GM18505 (cell line): ENCODE results near the gene SDK1.

Experiments
- ATAC-seq: cut with Tn5 transposase; IDR thresholded peaks from one replicate; pipeline ENCODE4 v1.9.1; 2021; ENCODE audit not compliant: unreplicated experiment
- POLR2A ChIP-seq: IDR thresholded peaks from 4 replicates; pipeline ENCODE4 v1.6.1; 2011; ENCODE audit warnings: borderline replicate concordance; ENCODE audit not compliant: insufficient read depth, insufficient read length; ENCODE audit errors: extremely low read depth

The SDK1 gene

DNA sequence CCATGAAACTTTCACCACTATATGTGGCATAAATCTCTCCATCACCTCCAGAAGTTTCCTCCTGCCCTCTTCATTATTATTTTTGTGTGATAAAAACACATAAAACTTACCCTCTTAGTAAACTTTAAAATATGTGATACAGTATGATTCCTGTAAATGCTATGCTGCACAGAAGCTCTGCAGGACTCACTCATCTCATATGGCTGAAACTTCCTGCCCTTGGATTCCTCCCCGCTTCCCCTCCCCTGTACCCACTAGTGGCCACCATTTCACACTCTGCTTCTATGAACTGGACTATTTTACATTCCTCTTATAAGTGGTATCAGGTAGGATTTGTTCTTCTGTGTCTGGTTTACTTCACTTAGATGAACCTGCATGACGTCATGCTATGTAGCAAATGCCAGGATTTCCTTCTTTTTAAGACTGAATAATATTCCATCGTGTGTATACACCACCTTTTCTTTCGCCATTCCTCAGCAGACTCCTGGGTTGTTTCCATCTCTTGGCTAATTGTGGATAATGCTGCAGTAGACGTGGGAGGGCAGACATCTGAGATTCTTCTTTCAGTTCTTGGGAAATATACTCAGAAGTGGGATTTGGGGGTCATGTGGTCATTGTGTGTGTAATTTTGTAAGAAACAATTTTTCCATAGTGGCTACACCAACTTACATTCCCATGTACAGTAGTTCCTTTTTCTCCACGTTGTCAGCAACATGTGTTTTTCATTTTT is 335.2 kb downstream of the SDK1 start:
- TF ChIP-seq POLR2A = no peak
- no peak for ATAC-seq

DNA sequence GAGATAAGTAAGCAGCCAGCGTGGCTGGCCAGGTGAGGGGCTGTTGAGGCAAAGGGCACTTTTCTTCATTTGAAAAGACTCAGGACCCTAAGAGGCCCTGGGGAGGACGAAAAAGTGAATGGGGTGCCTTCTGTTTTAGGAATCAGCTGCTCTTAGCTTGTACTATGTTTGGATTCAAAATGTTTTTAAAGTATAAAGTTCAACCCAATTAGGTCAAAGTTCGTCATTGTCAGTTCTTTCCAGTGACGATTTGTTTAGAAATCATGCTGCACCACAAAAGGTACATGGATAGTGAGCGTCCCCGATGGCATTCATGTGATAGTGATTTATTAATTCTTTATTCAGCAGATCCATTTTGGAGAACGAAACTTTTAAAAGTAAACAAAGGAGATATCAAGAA is 338.2 kb downstream of the SDK1 start:
- no peak for TF ChIP-seq POLR2A
- ATAC-seq = no peak

DNA sequence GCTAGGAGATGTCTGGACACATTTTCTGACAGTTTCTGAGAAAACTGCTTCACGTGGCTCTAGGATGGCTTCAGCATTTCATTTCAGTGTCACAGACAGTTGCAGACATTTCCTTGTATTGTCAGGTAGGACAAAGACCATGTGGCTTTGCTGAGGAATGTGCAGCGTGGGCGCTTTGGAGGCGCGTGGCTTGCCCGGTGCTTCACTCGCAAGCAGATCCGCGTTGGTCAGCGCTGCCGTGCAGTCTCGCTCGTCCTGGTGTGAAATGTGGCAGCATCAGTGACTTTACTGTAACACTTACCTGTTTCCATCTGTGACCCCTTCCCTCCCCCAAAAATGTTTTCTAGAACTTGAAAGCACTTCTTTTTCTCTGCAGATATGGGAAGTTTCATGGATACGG is 340.5 kb downstream of the SDK1 start:
- no peak for ATAC-seq
- TF ChIP-seq POLR2A = no peak

DNA sequence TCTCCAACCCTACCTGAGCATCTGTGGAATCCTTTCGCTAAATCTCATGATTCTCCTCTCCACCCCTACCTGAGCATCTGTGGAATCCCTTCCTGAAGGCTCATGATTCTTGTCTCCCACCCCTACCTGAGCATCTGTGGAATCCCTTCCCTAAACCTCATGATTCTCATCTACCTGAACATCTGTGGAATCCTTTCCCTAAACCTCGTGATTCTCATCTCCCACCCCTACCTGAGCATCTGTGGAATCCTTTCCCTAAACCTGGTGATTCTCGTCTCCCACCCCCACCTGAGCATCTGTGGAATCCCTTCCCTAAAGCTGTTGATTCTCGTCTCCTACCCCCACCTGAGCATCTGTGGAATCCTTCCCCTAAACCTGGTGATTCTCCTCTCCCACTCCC is 342.0 kb downstream of the SDK1 start:
- no peak for ATAC-seq
- no peak for TF ChIP-seq POLR2A

DNA sequence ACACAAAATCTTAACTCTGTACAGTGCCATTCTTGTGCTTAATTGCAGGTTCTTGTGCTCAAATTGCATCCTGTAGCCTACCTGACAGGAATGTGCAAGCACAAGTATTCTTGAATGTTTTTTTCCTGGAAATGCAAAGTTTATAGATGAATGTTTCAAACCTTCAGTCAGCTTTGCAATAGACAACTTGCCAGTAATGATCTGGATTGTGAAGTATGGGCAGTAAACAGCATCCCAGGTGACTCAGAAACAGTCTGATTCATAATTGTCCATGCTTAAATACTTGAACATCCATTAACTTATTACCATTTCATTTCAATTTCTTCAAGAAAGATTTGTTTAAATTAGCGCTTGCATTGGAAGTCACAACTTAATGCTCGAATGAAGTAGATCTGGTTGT is 347.2 kb downstream of the SDK1 start:
- TF ChIP-seq POLR2A = no peak
- ATAC-seq = no peak

DNA sequence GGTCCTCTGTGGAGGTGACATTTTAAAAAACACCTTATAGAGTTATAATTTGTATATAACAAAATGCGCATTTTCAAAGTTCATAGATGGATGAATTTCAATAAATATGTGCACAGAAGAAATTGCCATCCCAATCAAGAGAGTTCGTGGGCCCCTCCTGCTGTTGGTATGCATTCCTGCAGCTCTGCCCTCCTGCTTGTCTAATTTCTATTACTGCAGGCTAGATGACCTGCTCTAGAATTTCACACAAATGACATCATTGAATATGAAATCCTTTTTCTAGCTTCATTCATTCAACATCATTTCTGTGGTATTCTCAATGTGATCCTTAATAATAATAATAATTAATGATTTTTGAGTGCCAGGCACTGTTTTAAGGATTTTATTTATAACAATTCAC is 348.2 kb downstream of the SDK1 start:
- no peak for ATAC-seq
- no peak for TF ChIP-seq POLR2A

DNA sequence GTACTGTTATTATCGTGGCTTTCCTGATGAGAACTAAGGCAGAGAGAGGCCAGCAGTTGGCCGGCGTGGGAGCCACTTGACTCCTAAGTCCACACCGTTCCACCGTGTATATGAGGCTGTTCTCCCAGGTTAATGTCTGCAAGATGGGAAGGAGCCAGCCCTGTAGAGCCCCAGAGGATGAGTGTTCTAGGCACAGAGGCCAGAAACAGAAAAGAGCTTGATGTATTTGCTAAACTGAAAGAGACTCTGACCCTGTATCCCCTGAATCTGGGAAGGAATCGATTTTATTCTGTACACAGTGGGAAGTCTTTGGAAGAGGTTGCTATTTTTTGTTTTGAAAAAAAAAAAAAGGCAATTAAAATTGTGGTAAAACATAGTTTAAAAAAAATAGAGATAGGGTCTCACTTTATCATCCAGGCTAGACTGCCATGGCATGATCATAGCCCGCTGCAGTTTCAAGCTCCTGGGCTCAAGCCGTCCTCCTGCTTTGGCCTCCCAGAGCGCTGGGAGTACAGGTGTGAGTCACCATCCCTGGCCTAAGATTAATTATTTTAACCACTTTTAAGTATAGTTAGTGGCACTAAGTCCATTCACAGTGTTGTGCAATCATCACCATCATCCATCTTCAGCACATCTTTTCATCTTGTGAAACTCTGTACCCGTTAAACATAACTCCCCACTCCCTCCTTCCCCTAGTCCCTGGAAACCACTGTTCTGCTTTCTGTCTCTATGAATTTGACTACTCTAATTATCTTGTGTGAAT is 348.8 kb downstream of the SDK1 start:
- no peak for TF ChIP-seq POLR2A
- no peak for ATAC-seq

DNA sequence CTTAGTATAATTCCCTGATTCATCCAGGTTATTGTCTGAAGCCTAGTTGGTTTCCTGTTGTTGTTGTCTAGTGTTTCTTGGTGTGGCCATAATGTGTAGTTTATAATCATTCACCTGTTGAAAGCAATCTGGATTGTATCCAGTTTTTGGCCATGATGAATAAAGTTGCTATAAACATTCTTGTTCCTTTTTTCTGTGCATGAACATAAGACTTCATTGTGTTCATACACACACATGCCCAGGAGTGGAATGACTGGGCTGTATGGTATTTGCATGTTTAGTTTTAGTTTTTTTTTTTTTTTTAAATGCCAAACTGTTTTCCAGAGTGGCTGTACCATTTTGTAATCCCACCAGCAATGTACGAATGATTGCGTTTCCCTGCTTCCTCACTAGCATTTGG is 349.8 kb downstream of the SDK1 start:
- ATAC-seq = no peak
- no peak for TF ChIP-seq POLR2A

DNA sequence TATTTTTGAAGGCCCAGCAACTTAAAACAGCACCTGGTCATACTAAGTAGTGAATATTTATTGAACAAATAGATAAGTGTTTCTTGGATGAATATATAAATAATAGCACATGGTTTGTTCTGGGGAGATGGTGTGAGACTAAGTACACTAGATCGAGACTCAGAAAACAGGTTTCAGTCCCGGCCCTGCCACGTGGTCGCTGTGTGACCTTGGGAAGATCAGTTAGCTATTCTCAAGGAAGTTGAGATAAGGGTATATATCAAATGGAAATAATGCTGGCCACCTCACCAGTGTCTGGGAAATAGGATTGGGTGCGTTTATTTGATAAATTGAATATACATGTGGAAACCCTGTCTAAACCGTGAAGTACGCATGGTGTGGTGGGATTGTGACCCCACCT is 354.6 kb downstream of the SDK1 start:
- ATAC-seq = no peak
- TF ChIP-seq POLR2A = no peak

DNA sequence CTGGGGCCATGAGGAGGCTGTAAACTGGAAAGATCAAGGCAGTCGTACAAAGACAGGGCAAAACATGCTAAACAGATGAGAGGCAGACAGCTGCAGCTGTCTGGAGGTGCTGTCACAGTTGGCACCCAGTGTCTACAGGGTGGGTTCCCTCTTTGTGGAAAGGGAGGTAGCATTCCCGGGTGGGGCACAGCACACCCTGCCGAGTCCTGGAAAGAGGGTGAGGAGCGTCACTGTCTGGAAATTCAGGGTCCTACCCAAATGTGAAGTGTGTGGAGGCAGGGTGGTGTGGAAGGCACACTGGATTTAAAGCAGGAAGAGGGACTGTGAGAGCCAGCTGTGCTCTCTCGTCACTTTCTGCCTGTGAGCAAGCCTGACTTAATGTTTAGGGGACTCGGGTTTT is 356.2 kb downstream of the SDK1 start:
- no peak for TF ChIP-seq POLR2A
- no peak for ATAC-seq

DNA sequence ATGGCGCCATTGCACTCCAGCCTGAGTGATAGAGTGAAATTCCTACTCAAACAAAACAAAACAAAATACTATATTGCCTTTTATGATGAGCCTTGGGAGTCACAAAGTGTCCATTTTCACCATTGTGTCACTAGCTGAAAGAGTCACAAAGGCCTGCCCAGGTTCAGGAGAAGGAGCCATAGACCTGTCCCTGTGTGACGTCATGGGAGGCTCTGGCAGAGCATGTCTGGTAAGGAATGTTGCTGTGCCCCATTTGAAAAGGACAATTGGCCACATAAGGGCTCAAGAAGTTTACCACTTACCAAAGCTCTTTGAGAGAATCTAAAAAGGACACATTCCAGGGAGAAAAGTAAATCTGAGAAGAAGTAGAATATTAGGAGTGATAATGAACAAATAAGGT is 367.7 kb downstream of the SDK1 start:
- no peak for TF ChIP-seq POLR2A
- no peak for ATAC-seq

DNA sequence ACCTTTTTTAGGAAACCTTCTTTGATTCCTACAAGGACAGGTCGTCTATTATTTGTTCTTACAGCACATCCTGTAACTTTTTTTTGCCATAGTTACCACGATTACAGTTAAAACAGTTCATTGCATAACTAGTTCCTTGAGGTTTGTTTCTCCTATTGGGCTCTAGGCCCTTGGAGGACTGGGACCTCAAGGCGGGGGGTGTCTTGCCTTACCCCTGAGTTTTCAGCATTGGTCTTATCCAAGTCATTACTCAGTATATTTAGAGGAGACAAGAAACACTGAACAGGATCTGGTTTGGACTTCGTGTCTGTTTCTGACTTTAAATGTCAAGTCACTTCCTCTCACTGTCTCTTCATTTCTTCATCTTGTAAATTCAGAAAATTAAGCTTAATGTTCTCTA is 369.8 kb downstream of the SDK1 start:
- no peak for TF ChIP-seq POLR2A
- no peak for ATAC-seq

DNA sequence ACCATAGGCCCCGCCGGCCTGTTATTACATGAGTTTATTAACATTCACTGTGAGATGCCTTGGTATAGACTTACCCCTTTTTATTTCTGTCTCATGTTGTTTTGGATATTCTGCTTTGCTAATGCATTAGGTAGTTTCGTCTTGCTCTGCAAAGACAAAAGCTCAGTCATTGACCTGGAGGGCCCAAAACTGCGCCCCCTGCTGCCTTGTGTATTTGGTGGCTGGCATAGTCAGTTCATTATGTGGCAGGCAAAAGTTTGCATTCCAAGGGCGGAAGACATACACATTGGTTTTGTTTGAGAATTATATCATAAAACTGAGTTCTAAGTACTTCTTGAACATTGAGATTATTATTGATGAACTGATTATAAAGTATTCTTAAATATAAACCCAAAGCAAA is 372.5 kb downstream of the SDK1 start:
- no peak for TF ChIP-seq POLR2A
- no peak for ATAC-seq

DNA sequence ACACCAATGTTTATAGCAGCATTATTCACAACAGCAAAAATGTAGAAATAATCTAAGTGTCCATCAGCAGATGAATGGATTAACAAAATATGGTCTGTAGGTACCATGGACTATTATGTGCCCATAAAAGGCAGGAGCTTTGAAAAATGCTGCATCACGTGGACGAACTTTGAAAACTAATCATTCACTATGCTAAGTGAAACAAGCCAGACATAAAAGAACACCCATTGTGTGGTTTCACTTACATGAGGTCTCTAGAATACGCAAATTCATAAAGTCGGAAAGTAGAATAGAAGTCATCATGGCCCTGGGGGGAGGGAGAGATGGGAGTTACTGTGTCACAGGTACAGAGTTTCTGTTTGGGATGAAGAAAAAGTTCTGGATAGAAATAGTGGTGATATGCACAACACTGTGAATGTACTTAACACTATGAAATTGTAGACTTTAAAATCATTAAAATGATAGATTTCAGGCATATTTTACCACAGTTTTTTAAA is 377.3 kb downstream of the SDK1 start:
- TF ChIP-seq POLR2A = no peak
- no peak for ATAC-seq
